Stromal cell of bone marrow (primary cell): ENCODE measurements around the gene CDKAL1.

ENCODE experiments used
- DNase-seq: peaks from one replicate; pipeline ENCODE4 v3.0.0-alpha.2; 2012; ENCODE audit warnings: low read depth

CDKAL1 gene

DNA sequence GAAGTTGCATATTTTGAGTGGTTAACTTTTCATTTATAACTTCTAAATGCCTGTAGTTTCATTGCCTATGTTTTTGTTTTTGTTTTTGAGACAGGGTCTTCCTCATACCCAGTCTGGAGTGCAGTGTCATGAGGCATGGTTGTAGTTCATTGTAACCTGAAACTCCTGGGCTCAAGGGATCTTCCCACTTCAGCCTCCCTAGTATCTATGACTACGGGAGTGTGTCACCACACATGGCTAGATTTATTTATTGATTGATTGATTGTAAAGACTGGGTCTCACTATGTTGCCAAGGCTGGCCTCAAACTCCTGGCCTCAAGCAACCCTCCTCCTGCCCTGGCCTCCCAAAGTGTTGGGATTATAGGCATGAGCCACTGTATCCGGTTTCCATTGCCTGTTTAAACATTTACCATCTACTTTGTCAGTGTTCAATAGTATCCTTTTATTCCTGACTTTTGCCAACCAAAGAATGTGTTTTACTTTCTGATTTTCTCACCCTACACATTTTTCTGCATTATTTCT is 144.6 kb downstream of the CDKAL1 start:
- DNase-seq, result no peak

DNA sequence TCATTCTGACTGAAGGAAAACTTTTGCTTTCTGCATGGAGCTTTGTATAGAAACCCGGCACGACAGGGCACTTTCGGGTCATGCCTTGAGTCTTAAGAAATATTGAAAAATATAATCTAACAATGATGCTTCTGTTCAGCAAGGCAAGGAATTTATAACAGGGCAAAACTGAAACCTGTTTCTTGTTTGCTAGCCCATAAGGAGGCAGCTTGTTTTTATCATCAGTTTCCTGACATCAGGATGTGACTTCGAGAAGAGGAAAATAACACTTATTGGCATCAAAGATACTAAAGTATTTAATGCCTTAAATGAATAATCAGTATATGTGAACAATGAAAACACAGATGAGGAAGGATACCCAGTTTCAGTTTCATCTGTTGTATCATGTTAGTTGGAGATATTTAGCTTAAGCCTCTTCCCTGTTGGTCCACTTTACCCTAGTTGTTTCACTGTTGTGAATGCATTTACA is 146.5 kb downstream of the CDKAL1 start:
- no peak for DNase-seq

DNA sequence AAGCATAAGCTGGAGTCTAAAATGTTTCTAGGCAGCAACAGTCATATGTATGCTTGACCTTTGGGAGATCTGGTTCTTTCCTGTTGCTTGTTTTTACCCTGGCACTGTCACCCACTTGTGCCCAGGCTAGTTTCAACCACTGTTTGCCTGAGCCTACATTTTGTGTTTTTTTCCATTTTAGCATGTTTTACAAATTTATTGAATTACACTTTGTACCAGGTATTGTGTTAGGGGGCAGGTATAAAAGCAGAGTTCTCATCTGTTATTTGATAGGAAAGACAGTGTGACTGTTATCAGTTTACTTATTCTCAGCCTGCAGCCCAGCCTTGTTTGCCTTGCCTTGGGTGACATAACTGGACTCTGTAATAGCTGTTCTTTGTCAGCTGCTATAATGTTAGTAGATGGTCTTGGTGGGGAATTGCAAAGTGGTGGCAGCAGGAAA is 147.0 kb downstream of the CDKAL1 start:
- no peak for DNase-seq

DNA sequence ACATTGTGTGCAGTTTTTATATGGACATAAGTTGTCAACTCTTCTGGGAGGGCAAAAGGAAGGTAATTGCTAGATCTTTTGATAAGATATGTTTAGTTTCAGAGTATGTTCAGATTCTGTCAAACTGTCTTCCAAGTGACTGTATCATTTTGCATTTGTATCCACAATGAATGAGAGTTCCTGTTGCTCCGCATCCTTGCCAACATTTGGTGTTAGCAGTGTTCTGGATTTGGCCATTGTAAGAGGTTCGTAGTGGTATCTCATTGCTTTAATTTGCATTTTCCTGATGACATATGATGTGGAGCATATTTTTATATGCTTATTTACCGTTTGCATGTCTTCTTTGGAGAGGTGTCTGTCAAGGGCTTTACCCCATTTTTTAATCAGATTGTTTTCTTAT is 150.2 kb downstream of the CDKAL1 start:
- no peak for DNase-seq

DNA sequence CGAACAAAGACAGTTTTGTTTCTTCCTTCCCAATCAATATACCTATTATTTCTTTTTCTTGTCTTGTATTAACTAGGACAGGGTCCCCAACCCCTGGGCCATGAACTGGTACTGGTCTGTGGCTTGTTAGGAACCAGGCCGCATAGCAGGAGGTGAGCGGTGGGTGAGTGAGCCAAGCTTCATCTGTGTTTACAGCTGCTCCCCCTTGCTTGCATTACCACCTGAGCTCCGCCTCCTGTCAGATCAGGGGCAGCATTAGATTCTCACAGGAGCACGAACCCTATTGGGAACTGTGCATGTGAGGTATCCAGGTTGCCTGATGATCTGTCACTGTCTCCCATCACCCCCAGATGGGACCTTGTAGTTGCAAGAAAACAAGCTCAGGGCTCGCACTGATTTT is 151.9 kb downstream of the CDKAL1 start:
- DNase-seq, result no peak

DNA sequence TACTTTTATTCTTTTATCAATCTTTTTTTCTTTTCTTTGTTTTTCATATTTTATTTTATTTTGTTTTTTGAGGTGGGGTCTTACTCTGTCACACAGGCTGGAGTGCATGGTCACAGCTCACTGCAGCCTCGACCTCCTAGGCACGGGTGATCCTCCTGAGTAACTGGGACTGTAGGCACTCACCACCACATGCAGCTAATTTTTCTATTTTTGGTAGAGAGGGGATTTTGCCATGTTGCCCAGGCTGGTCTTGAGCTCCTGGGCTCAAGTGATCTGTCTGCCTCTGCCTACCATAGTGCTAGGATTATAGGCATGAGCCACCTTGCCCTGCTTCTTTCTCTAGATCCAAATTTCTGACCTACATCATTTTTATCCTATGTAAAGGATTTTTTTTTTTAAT is 153.2 kb downstream of the CDKAL1 start:
- no peak for DNase-seq

DNA sequence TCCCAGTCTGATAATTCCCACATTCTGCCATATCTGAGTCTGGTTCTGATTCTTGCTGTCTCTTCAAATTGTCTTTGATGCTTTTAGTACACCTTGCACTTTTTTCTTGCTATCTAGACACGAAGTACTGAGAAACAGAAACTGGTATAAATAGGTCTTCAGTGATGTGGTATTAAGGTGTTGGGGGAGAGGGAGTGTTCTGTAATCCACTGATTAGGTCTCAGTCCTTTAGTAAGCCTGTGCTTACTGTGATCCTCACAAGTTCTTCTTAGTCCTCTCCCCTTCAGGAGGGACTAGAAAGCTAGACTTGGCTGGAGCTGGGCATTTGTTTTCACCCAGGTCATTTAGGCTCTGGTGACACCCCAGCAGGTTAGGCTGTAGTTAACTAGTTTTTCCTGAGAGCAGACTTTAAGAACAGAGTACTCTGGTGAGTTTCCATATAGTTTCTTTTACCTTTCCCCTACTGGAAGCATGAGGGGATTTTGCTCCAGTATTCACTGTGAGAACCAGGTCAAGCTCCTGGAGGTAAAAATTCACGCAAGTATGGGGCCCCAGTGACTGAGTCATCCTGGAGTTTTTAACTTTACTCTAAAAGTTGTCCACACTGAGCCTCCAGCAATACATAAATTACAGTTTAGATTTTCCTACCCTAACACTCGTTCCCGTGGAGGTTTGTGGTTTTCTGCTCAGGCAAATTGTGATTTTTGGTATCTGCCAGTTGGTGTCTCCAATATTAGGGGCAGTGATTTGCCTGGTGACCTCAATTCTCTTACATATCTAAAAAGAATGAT is 154.6 kb downstream of the CDKAL1 start:
- DNase-seq, result no peak

DNA sequence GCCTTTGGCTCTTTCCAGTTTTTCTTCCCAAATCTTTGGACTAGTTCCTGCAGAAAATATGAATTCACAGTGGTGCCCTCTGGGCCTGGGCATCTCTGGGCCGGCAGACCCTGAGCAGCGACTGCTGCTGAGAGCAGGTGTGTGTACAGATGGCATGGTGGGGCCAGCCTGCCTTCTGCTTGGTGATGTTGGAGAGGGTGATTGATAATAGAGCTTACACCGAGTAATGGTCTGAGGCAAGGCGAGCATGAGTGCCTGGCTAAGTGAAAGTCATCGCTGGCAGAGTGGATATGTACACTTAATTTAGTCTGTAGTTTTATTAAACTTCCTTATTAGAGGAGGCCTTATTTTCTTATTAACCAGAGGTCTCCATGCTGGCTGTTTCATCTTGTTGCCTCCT is 156.9 kb downstream of the CDKAL1 start:
- DNase-seq, result no peak

DNA sequence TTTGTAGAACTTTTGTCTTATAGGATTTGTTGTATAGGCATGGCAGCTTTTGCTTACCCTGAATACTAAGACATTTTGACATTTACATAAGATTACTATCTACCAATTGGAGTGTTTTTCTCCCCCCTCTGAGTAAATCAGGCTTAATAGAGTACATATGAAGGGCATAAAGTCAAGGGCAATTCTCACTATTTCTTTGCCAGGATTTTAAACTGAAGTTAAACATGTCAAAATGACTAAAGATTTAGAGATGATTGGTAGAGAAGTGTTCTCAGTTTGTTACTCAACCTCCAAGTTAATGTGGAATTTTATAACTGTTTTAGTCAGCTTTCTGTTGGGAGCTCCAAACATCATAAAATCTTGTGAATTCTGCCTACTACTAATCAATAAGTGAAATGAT is 157.8 kb downstream of the CDKAL1 start:
- no peak for DNase-seq

DNA sequence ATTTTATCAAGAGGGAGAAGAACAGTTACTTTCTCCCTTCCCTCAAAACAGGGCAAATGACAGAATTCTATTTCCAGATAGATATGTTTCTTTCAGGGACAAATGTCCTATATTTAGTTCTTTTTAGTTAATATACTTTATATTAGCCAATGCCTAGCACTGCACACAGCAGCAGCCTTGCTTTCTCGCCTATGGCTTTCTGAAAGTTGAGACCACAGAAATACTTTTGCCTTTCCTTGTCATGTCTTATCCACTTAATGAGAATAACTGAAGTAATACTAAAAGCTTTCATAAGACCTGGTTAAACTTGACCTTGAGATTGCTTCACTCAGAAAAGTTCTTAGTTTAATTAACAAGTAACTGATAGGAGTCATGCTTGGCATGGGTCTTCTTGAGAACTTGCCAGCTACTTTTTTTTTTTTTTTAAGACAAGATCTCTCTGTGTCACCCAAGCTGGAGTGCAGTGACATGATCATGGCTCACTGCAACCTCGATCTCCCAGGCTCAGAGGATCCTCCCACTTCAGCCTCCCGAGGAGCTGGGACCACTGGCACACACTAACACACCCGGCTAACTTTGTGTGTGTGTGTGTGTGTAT is 159.3 kb downstream of the CDKAL1 start:
- no peak for DNase-seq

DNA sequence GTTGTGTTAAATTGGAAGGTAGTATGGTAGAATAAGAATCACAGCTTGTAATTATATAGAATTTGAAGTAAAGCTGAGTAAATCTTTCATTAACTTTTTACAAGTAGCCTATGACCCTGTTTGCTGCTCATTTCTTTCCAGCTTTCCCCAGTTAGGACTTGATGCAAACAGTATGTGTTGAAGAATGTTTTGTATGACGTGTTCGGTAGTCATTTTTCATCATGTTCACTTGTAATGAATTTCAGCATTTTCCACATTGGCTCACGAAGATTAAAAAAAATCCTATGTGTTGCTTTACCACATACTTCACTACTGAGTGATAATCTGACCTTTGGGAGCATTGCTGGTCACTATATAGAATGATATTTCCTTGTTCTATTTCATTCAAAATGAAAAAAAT is 162.4 kb downstream of the CDKAL1 start:
- DNase-seq, result no peak

DNA sequence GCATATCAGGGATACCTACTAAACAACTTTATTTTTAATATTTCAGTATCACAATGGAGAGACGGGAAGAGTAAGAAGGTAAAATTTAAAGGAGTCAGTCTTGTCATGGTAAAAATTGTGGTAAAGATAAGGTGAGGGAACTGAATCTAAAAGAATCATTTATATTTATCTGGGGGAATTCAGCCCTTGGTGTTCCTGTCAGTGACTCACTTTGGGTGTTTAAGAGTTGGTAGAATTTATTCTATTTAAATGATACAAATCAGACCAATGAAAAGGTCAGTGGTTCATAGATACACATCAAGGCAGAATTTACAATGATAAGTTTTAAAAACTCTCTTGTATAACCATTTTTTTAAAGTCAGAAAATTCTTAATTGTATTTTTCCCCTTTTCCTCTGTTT is 164.4 kb downstream of the CDKAL1 start:
- DNase-seq, result no peak

DNA sequence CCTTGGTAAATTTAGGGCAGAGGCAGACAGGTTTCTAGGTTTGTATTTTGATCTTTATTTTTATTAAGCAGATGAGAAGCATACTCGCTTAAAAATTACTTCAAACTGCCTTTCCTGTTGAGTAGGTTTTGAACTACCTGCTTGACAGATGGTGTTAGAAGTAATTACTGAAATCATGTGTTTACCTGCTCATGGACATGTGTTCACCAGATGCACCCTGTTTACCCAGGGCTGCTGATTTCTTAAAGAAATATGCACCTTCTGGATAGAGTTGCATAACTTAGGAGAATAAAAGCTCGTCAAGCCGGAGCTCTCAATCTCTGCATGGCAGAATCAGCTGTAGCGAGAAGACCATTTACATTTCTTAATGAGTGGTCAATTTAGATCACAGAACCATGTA is 165.1 kb downstream of the CDKAL1 start:
- no peak for DNase-seq

DNA sequence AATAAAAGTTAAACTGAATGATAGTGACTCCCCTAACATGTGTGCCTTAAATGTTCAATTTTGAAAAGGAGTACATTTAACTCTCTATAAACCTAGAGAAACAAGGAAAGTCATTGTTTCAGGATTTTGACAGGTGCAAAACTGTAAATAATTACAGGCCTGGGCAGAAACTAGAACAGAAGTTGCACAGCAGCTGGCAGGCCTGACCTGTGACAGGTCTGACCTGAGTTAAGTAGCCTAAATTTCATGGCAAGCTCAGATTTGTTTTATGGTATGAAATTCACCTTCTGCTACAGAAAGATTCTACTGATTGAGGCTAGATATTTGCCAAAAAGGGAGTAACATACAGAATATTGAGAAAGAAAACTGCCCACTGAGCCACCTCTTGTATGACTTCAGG is 166.1 kb downstream of the CDKAL1 start:
- no peak for DNase-seq

DNA sequence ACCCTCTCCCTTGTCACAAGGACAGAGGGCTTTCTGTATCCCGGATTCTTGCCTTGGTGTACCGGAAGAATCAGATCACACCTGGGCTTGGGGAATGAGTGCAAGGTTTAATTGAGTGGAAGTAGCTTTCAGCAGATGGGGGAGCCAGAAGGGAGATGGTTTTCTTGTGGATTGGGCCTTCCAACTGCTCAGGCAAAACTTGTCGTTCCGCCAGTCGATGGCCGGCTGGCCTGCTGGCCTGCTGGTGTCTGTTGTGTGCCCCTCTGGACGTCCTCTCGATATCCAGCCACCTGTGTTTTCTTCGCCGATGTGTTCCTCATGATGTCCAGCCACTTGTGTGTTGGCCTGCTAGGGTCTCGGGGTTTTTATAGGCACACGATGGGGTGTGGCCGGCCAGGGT is 168.1 kb downstream of the CDKAL1 start:
- no peak for DNase-seq

DNA sequence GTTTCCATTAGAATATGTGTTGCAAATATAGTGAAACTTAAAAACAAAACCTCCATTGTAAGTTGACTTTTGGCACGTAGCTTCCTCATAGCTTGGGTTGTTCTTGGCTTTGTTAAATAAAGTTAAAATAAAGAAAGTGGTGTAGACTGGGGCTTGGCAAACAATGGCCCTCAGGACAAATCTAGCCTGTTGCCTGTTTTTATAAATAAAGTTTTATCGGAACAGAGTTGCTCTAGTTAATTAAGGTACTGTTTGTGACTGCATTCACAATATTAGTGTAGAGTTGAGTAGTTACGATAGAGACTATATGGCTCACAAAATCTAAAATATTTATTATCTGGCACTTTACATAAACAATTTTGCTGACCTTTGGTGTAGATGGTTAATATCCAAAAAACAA is 168.8 kb downstream of the CDKAL1 start:
- no peak for DNase-seq

DNA sequence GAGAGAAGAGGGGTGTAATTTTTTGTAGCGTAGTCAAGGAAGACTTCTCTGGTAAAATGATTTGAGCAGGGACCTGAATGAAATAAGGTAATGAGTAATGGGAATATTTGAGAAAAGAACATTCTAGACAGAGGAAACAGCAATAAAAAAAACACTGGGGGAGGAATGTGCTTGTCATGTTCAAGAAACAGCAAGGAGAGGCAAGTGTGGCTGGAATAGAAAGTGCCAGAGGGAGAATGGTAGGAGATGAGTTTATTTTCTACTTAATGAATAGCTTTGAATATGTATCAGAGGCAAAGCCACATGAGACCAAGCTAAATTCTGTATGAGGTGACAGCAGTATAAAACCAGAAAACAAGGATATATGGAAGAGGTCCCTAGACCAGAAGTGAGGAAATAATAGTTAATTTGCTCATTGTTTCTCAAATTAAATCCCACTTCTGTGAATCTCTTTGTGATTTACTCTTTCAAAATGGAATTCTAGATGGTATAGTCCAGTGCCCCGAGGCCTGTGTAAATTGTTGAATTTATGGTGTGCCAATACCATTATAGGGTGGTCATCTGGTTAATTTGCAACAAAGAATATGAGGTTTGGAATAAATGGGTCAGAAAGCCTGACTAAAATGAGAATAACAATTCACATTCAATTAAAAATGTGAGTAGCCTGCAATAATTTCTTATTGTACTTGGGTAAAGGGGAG is 170.2 kb downstream of the CDKAL1 start:
- no peak for DNase-seq

DNA sequence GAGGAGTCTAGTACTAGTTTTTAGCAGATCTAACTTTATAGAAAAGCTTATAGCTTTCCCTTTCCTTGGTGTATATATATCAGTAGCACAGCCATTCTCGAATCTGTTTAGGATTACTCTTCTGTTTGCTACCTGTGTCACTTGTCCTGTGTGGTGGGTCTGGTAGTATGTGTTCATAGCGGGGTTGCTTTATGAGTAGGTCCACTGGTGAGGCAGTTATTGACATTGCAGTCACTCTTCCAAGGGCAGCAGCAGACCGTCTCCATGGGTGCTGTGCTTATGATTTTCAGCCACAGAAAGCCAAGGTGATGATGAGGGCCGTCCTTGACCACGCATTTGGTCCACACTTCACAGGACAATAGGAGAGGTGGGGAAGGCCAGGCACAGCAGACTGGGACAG is 171.5 kb downstream of the CDKAL1 start:
- DNase-seq, result no peak

DNA sequence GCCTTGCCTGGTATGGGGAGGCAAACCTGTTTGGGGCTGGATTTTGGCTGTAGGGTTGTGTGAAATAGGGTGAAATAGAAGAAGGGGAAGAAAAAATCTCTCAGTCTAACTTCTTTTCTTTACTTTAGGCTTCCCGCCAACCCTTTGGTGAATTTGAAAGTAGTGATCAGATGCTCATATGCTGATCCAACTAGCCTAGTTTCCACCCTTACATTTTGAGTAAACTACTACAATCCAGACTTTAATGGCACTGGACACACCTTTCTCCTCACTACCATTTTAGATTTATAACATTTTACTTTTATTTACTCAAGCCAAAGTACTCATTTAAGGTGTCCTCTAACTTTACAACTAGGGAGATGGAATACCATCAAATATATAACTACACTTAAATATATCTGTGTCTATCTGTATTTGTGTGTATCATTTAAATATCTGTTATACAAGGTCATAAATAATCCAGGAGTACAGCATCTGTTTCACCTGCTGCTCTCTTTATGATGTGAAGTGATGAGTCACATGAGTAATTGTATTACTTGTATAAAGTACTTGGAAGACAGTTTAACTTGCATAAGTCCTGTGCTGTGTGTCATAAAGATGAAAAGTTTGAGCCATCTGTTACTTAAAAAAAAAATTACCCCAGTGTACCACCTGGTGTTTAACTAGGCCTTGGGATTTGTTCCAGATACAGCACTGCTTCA is 172.1 kb downstream of the CDKAL1 start:
- no peak for DNase-seq

DNA sequence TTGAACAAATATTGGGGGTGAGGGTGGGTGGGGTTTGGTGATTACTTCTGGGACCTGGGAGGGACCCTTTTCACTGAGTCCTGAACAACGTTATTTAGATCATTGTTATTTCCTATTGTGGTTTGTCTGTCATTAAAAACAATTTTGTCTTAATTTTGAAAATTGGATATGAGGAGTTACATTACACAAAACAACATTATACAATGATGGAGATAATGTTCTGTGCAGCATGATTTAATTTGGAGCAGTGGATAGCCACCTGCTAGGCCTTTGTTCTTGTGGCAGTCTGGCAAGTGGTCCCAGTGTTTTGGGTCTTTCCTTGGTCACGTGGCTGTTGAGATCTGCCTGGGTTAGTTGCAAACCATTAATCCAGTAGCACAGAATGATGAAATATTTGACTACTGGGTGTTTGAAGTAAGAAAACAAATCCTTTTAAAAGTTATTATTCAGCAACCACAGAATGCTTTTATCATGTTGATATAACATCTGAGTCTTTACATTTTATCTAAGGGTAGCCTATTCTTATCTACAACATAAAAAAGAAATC is 172.8 kb downstream of the CDKAL1 start:
- no peak for DNase-seq

DNA sequence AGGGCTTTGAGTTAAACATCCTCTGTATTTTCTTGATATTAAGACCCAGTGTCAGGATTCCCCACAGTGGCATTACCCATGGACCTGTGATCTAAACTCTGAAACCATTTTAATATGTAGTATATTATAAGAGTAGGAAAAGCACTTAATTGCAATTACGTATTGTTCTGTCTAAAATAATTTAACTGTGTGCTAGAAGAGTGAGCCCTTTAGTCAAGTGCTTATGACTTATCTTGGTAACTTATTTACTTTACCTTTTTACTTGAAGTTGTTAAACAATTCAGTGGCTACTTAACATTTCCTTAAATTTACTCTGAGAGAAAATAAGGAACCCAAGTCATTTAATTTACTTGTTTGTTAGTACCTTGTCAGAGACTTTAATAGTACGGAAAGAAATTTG is 173.6 kb downstream of the CDKAL1 start:
- DNase-seq, result no peak
